Measurements from ENCODE around the gene DMPK.
"Not testable (repeated sequence)": the region's sequence is repeated elsewhere in the genome, so short reads cannot be mapped to it uniquely, and the experiment has no call there.

The DMPK gene

DNA sequence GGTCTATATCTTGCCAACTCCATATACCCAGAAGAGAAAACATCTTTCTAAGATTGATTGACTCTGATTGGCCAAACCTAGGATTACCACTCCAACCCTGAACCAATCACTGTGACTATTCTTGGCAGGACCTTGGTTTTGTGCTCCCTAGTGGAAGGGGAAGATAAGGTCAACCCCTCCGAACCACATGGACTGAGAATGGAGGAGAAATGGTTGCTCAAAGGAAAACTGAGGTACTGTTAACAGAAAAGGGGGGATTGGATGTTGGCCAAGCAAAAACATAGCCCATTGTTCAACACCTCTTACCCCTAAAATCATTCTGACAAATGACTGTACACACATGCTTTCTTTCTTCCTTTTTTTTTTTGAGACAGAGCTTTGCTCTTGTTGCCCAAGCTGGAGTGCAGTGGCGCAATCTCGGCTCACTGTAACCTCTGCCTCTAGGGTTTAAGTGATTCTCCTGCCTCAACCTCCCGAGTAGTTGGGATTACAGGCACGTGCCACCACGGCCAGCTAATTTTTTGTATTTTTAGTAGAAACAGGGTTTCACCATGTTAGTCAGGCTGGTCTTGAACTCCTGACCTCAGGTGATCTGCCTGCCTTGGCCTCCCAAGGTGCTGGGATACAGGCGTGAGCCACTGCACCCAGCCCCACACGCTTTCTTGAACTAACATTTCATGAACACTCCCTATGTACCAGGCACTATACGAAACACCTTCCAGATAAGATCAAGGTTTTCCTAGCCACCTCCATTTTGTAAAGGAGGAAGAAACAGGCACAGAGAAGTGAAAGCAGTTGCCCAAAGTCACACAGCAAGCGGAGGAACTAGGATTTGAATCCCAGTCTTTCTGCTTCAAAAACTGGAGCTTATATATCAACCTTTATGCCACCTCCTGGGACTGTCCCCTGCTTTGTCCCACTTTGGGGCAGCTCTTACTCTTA is 42.5 kb downstream of the DMPK start:
- Histone ChIP-seq H3K4me1 (ENCODE audit: control insufficient read depth, insufficient read depth, low read length, poor library complexity, severe bottlenecking) (no peaks in the 10 kb centered on the region), H3K36me3 (ENCODE audit: control insufficient read depth, insufficient read depth, low read length) (no peaks in the 10 kb centered on the region), H3K9me3 (ENCODE audit: control insufficient read depth, low read length) (no peaks in the 10 kb centered on the region), H3K27ac (ENCODE audit: low read depth, low read length, severe bottlenecking) (no peak overlapping the region), H3K4me3 (ENCODE audit: extremely low read depth, insufficient read depth, low read length, poor library complexity, severe bottlenecking) (no peak overlapping the region)
- WGBS, 2 experiments (ENCODE audit: insufficient coverage in 2 of 2), result 95 to 100% methylated on average over 7 of the region's 10 CpGs

DNA sequence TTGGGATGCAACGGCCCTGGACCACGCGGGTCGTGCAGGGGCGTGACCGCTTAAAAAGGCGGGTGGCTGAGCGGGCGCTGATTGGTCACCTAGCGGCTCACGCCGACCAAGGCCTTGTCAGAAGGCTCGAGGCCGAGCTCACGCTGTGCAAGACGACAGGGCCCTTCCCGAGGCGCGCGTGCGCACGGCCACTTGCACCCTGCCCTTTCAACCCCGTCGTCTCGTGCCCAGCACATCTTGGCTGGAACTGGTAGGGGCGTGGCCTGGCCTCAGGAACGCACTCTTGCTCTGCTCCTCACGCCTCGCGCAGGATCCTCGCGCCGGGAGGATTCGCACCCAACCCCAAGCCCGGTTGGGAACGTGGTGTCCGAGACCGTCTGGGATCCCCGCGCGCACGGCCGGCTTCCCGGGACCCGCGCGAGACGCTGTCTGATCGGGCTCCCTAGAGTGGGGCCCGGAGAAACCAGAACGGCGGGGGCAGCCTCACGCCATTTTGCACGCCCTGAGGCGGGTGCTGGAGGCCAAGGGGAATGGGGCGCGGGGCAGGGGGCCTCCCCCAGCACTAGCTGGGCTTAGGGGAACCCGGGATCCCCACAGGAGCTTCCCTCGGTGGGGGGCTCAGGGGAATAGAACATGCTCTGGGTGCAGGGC is 49.0 kb downstream of the DMPK start, which contains the start of gene MEIOSIN:
MEIOSIN (plus strand) TSS at position 280 of the 651 bp plus-strand sequence. CDS start 1,938 bp downstream, outside the sequence.
- peaks cover 5% of the 10 kb centered on the region for H3K4me1 ChIP-seq (ENCODE audit: control insufficient read depth, insufficient read depth, low read length, poor library complexity, severe bottlenecking)
- H3K36me3 ChIP-seq (ENCODE audit: control insufficient read depth, insufficient read depth, low read length), result peaks cover 2% of the 10 kb centered on the region
- no peak within 1 kb of the TSS for H3K4me3 ChIP-seq (ENCODE audit: extremely low read depth, insufficient read depth, low read length, poor library complexity, severe bottlenecking)
- H3K9me3 ChIP-seq (ENCODE audit: control insufficient read depth, low read length), result no peaks in the 10 kb centered on the region
- 96 to 98% methylated on average over 57 of the region's 59 CpGs for WGBS, 2 experiments (ENCODE audit: insufficient coverage in 2 of 2)
- H3K27ac ChIP-seq (ENCODE audit: low read depth, low read length, severe bottlenecking), result no peak within 1 kb of the TSS

DNA sequence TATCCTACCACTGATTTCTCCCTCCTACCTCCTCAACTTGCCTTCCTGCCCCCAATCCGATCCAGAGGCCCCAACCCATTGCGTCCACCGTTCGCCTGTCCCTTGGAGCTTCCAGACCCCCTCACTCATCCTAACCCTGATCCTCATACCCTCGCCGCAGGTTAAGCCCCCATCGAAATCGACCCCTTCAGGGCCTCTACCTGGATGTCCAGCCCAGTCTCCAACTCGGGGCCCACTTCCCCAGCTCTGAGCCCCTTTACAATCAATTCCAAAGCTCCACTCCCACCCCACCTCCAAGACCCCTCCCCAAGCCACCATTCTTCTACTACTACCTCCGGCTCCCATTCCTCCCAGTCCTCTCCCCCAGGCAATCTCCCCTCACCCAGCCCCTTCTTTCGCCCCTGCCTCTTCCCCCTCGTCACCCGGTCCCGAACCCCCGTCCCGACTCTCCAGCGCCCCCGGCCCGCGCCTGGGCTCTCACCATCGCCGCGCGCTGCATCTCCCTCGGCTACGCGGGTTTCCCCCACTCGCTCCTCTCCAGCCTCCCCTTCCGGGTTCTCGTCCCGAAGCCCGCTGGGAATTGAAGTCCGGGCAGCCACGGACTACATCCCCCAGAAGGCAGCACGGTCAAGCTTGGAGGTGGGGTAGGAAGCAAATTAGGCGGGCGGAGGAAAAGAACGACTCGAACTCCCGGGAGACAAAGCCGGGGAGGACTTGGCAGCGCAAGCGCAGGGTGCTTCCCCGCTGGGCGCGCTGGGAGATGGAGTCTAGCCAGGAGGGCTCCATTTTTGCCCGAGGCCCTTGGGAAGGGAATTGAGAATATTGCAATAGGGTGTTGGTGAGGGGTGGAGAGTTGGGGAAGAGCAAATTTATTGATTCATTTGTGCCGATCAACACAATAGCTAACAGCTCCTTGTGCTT is 51.7 kb downstream of the DMPK start, which contains the start of gene FBXO46:
FBXO46 (minus strand) TSS at position 529 of the 921 bp plus-strand sequence. CDS start 17,401 bp downstream, outside the sequence.
- WGBS, 2 experiments (ENCODE audit: insufficient coverage in 2 of 2), result 1% methylated on average over 27 to 30 of the region's 48 CpGs
- Histone ChIP-seq H3K9me3 (ENCODE audit: control insufficient read depth, low read length) (no peaks in the 10 kb centered on the region), H3K4me1 (ENCODE audit: control insufficient read depth, insufficient read depth, low read length, poor library complexity, severe bottlenecking) (peaks cover 5% of the 10 kb centered on the region), H3K36me3 (ENCODE audit: control insufficient read depth, insufficient read depth, low read length) (peaks cover 3% of the 10 kb centered on the region), H3K27ac (ENCODE audit: low read depth, low read length, severe bottlenecking) (no peak within 1 kb of the TSS), H3K4me3 (ENCODE audit: extremely low read depth, insufficient read depth, low read length, poor library complexity, severe bottlenecking) (peak within 1 kb of the TSS; percentile 99)

DNA sequence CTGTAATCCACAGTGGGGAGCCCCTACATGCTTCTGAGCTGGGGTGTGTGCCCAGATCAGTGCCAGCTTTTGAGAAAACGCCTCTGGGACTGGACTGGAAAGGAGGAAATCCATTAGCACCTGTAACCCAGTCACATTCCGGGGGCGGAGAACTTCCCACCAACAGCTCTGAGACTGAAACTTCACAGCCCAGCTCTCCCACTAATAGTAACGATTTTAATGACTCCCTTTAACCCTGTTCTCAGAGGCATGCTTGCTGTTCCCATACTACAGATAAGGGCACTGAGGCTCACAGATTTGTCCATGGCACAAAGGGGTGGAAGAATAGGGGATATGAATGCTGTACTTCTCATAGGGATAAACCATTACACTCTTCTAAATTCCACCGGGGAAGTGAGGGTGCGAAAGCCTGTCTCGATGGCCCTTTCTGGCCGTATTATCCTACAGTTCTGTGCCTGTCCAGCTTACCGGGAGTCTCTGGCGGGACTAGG is 52.4 kb downstream of the DMPK start:
- H3K36me3 ChIP-seq (ENCODE audit: control insufficient read depth, insufficient read depth, low read length), result peaks cover 3% of the 10 kb centered on the region
- WGBS, 2 experiments (ENCODE audit: insufficient coverage in 2 of 2), result 5 to 8% methylated on average over 9 of the region's 10 CpGs
- H3K4me3 ChIP-seq (ENCODE audit: extremely low read depth, insufficient read depth, low read length, poor library complexity, severe bottlenecking), result peak overlapping the region; percentile 99
- H3K9me3 ChIP-seq (ENCODE audit: control insufficient read depth, low read length), result no peaks in the 10 kb centered on the region
- H3K4me1 ChIP-seq (ENCODE audit: control insufficient read depth, insufficient read depth, low read length, poor library complexity, severe bottlenecking), result peaks cover 5% of the 10 kb centered on the region
- H3K27ac ChIP-seq (ENCODE audit: low read depth, low read length, severe bottlenecking), result no peak overlapping the region

DNA sequence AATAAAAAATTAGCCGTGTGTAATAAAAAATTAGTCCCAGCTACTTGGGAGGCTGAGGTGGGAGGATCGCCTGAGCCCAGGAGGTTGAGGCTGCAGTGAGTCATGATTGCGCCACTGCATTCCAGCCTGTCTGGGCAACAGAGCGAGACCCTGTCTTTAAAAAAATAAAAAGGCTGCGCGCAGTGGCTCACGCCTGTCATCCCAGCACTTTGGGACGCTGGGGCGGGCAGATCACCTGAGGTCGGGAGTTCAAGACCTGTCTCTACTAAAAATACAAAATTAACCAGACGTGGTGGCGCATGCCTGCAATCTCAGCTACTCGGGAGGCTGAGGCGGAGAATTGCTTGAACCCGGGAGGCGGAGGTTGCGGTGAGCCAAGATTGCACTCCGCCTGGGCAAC is 53.6 kb downstream of the DMPK start:
- H3K36me3 ChIP-seq (ENCODE audit: control insufficient read depth, insufficient read depth, low read length); H3K9me3 ChIP-seq (ENCODE audit: control insufficient read depth, low read length); H3K4me1 ChIP-seq (ENCODE audit: control insufficient read depth, insufficient read depth, low read length, poor library complexity, severe bottlenecking); H3K4me3 ChIP-seq (ENCODE audit: extremely low read depth, insufficient read depth, low read length, poor library complexity, severe bottlenecking); H3K27ac ChIP-seq (ENCODE audit: low read depth, low read length, severe bottlenecking): not testable (repeated sequence)
- WGBS, 2 experiments (ENCODE audit: insufficient coverage in 2 of 2), result 91 to 93% methylated on average over 15 to 17 of the region's 18 CpGs

DNA sequence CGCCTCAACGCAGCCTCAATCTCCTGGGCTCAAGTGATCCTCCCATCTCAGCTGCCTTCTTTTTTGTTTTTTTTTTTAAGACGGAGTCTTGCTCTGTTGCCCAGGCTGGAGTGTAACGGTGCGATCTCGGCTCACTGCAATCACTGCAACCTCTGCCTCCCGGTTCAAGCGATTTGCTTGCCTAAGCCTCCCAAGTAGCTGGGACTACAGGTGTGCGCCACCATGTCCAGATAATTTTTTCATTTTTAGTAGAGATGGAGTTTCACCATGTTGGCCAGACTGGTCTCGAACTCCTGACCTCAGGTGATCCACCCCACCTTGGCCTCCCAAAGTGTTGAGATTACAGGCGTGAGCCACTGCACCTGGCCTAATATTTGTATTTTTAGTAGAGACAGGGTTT is 62.2 kb downstream of the DMPK start:
- not testable (repeated sequence) for H3K27ac ChIP-seq (ENCODE audit: low read depth, low read length, severe bottlenecking); H3K4me3 ChIP-seq (ENCODE audit: extremely low read depth, insufficient read depth, low read length, poor library complexity, severe bottlenecking); H3K9me3 ChIP-seq (ENCODE audit: control insufficient read depth, low read length)
- peaks cover 27% of the 10 kb centered on the region for H3K4me1 ChIP-seq (ENCODE audit: control insufficient read depth, insufficient read depth, low read length, poor library complexity, severe bottlenecking)
- 95 to 97% methylated on average over 8 to 10 of the region's 11 CpGs for WGBS, 2 experiments (ENCODE audit: insufficient coverage in 2 of 2)
- peaks cover 45% of the 10 kb centered on the region for H3K36me3 ChIP-seq (ENCODE audit: control insufficient read depth, insufficient read depth, low read length)

Measured in mesodermal cell (in vitro differentiated cells).